HepG2 (cell line): ENCODE data around the gene RNPS1. TPM values are rescaled to one million over a fixed set of nuclear protein-coding genes. Genes with fewer than 3 reads are reported as not detected.

ENCODE experiments used
- BCL6 ChIP-seq: IDR thresholded peaks from 2 replicates; pipeline ENCODE4 v1.6.1; 2016; ENCODE audit warnings: missing genetic modification reagents, missing compliant biosample characterization
- FOXK1 ChIP-seq: sonication (generic); formaldehyde crosslinking; IDR thresholded peaks from 2 replicates; pipeline ENCODE4 v1.4.0; 2020; ENCODE audit warnings: low read depth, missing genetic modification reagents, borderline replicate concordance
- JDP2 ChIP-seq: sonication (generic); formaldehyde crosslinking; IDR thresholded peaks from 2 replicates; pipeline ENCODE4 v1.8.1; 2022; ENCODE audit warnings: missing genetic modification reagents, borderline replicate concordance
- POLR2G ChIP-seq: fragments of 200-400 bp; formaldehyde crosslinking; IDR thresholded peaks from 2 replicates; pipeline ENCODE4 v1.6.1; 2018; ENCODE audit warnings: mild to moderate bottlenecking, low read depth, low read length, moderate library complexity
- ZNF292 ChIP-seq: sonication (generic); formaldehyde crosslinking; IDR thresholded peaks from 2 replicates; pipeline ENCODE4 v1.8.1; 2022; ENCODE audit warnings: mild to moderate bottlenecking, low read depth, missing genetic modification reagents, borderline replicate concordance
- polyA plus RNA-seq, 8 experiments: library from polyadenylated mRNA; depleted of rRNA in 3 of 8; stranded (reverse) in 7 of 8; unstranded in 1 of 8; fragments of >200 nt; fragmentation: Illumina TruSeq in 4 of 8; extraction: Trizol in 4 of 8; gene quantifications; 2 replicates each; pipeline versions ENCODE4 v1.2.1 to v1.2.3, GENCODE V29; 2011 to 2016; ENCODE audit warnings: low read depth in 4 of 8, missing spikeins in 1 of 8, mixed read lengths in 1 of 8; ENCODE audit not compliant: insufficient read depth in 1 of 8
- total RNA-seq, 5 experiments: library from RNA; depleted of rRNA; stranded (reverse); fragments of >200 nt; fragmentation: Illumina TruSeq; extraction: Trizol; gene quantifications; 2 replicates each; pipeline ENCODE4 v1.2.3, GENCODE V29; 2016; ENCODE audit warnings: low read depth in 1 of 5
- TF ChIP-seq, protein P1 (sequence below): sonication (generic); formaldehyde crosslinking; IDR thresholded peaks from 2 replicates; pipeline ENCODE4 v1.4.0; 2020; ENCODE audit warnings: missing genetic modification reagents, borderline replicate concordance
- TF ChIP-seq, protein P2 (sequence below), 2 experiments: sonication (generic) in 1 of 2; formaldehyde crosslinking in 1 of 2; IDR thresholded peaks; 2 replicates each; pipeline versions ENCODE4 v1.6.1 to v1.9.0; 2014 to 2022; ENCODE audit warnings: antibody characterized with exemption in 1 of 2, borderline replicate concordance in 1 of 2, inconsistent platforms in 1 of 2, low read depth in 1 of 2, missing genetic modification reagents in 1 of 2
- TF ChIP-seq, protein P3 (sequence below): sonication (generic); formaldehyde crosslinking; conservative IDR thresholded peaks from 2 replicates; pipeline ENCODE4 v1.8.1; 2023; ENCODE audit warnings: missing genetic modification reagents
- TF ChIP-seq, protein P4 (sequence below): IDR thresholded peaks from 2 replicates; pipeline ENCODE4 v1.6.1; 2016; ENCODE audit warnings: missing biosample characterization, missing genetic modification reagents, low read depth
- TF ChIP-seq, protein P5 (sequence below): sonication (generic); formaldehyde crosslinking; IDR thresholded peaks from 2 replicates; pipeline ENCODE4 v1.9.0; 2021; ENCODE audit warnings: missing genetic modification reagents, borderline replicate concordance

RNPS1 gene
- total and polyA plus RNA-seq, 2 of the 13 experiments (the other 11 are each of a cell fraction or from before 2014, with no cell fraction given): 126 to 133 TPM

DNA sequence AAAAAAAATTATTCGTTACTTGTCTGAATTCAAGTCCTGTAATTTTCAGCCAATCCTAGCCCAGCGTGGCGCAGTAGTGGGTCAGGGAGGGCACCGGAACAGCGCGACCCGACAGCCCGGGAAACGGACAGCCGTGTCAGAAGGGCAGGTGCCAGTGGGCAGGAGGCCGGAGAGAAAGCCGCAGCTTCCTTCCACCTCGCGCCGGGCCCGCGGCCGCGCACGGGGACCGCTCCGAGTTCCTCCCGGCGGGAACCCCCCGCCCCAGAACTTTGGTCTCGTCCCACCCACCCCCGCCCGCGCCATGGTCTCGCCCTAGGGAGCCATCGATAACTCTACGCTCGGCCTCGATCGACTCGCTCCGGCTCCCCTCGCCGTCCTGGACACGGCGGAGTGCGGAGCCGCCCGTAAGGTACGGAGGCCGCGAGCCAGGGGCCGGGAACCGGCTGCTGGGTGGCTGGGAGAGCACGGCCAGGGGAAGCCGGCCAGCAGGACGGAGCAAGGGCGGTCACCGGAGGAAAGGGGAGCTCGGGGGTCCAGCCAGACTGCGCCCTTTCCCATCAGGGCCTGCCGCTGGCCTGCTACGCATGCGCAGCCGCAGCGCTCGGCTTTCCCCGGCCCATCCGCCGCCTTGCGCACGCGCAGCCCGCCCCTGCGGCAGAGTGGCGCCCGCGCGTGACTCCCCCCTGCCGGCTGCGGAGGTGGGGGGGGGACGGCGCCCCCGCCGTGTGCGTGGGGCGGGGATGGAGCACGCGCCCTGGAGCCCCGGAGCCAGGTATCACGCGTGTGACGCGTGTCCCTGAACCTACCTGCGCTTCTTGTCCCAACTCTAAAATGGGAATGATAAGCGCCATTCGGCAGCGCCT lies 62.6 kb downstream of the RNPS1 start, which contains the start of gene MLST8 (continued):
- no peak for TF ChIP-seq JDP2 (CRISPR knock-in tag)
- TF ChIP-seq, protein P1, sequence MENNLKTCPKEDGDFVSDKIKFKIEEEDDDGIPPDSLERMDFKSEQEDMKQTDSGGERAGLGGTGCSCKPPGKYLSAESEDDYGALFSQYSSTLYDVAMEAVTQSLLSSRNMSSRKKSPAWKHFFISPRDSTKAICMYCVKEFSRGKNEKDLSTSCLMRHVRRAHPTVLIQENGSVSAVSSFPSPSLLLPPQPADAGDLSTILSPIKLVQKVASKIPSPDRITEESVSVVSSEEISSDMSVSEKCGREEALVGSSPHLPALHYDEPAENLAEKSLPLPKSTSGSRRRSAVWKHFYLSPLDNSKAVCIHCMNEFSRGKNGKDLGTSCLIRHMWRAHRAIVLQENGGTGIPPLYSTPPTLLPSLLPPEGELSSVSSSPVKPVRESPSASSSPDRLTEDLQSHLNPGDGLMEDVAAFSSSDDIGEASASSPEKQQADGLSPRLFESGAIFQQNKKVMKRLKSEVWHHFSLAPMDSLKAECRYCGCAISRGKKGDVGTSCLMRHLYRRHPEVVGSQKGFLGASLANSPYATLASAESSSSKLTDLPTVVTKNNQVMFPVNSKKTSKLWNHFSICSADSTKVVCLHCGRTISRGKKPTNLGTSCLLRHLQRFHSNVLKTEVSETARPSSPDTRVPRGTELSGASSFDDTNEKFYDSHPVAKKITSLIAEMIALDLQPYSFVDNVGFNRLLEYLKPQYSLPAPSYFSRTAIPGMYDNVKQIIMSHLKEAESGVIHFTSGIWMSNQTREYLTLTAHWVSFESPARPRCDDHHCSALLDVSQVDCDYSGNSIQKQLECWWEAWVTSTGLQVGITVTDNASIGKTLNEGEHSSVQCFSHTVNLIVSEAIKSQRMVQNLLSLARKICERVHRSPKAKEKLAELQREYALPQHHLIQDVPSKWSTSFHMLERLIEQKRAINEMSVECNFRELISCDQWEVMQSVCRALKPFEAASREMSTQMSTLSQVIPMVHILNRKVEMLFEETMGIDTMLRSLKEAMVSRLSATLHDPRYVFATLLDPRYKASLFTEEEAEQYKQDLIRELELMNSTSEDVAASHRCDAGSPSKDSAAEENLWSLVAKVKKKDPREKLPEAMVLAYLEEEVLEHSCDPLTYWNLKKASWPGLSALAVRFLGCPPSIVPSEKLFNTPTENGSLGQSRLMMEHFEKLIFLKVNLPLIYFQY (CRISPR knock-in tag): 0 out of 2 replicates have a peak, but pooled peaks have one; percentile 22
- TF ChIP-seq, protein P2, sequence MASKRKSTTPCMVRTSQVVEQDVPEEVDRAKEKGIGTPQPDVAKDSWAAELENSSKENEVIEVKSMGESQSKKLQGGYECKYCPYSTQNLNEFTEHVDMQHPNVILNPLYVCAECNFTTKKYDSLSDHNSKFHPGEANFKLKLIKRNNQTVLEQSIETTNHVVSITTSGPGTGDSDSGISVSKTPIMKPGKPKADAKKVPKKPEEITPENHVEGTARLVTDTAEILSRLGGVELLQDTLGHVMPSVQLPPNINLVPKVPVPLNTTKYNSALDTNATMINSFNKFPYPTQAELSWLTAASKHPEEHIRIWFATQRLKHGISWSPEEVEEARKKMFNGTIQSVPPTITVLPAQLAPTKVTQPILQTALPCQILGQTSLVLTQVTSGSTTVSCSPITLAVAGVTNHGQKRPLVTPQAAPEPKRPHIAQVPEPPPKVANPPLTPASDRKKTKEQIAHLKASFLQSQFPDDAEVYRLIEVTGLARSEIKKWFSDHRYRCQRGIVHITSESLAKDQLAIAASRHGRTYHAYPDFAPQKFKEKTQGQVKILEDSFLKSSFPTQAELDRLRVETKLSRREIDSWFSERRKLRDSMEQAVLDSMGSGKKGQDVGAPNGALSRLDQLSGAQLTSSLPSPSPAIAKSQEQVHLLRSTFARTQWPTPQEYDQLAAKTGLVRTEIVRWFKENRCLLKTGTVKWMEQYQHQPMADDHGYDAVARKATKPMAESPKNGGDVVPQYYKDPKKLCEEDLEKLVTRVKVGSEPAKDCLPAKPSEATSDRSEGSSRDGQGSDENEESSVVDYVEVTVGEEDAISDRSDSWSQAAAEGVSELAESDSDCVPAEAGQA (IDR thresholded peaks at IDR 0.05; ENCODE audit: low read depth): peak; percentile 70
- TF ChIP-seq, protein P2 (CRISPR knock-in tag; IDR thresholded peaks at IDR 0.05; ENCODE audit: borderline replicate concordance): no peak; the same call in 1 of the 2 replicates
- no peak for TF ChIP-seq ZNF292 (CRISPR knock-in tag)
- TF ChIP-seq, protein P3, sequence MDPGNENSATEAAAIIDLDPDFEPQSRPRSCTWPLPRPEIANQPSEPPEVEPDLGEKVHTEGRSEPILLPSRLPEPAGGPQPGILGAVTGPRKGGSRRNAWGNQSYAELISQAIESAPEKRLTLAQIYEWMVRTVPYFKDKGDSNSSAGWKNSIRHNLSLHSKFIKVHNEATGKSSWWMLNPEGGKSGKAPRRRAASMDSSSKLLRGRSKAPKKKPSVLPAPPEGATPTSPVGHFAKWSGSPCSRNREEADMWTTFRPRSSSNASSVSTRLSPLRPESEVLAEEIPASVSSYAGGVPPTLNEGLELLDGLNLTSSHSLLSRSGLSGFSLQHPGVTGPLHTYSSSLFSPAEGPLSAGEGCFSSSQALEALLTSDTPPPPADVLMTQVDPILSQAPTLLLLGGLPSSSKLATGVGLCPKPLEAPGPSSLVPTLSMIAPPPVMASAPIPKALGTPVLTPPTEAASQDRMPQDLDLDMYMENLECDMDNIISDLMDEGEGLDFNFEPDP (CRISPR knock-in tag): no peak; the same call in 1 of the 2 replicates
- TF ChIP-seq, protein P4, sequence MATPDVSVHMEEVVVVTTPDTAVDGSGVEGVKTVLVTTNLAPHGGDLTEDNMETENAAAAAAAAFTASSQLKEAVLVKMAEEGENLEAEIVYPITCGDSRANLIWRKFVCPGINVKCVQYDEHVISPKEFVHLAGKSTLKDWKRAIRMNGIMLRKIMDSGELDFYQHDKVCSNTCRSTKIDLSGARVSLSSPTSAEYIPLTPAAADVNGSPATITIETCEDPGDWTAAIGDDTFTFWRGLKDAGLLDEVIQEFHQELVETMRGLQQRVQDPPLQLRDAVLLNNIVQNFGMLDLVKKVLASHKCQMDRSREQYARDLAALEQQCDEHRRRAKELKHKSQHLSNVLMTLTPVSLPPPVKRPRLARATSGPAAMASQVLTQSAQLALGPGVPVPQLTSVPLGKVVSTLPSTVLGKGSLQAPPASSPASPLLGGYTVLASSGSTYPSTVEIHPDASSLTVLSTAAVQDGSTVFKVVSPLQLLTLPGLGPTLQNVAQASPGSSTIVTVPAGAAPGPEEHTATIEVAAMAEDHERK: no peak; the same call in none of the 2 replicates
- TF ChIP-seq, protein P5, sequence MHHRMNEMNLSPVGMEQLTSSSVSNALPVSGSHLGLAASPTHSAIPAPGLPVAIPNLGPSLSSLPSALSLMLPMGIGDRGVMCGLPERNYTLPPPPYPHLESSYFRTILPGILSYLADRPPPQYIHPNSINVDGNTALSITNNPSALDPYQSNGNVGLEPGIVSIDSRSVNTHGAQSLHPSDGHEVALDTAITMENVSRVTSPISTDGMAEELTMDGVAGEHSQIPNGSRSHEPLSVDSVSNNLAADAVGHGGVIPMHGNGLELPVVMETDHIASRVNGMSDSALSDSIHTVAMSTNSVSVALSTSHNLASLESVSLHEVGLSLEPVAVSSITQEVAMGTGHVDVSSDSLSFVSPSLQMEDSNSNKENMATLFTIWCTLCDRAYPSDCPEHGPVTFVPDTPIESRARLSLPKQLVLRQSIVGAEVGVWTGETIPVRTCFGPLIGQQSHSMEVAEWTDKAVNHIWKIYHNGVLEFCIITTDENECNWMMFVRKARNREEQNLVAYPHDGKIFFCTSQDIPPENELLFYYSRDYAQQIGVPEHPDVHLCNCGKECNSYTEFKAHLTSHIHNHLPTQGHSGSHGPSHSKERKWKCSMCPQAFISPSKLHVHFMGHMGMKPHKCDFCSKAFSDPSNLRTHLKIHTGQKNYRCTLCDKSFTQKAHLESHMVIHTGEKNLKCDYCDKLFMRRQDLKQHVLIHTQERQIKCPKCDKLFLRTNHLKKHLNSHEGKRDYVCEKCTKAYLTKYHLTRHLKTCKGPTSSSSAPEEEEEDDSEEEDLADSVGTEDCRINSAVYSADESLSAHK (CRISPR knock-in tag): no peak
- no peak for TF ChIP-seq FOXK1
- TF ChIP-seq POLR2G: peak; percentile 87
- no peak; the same call in 1 of the 2 replicates for TF ChIP-seq BCL6 (CRISPR knock-in tag)
